Osteoblast (primary cell): ENCODE measurements around the gene DUS2. TPM values are rescaled to one million over a fixed set of nuclear protein-coding genes. Genes with fewer than 3 reads are reported as not detected.

ENCODE experiments used
- DNase-seq: peaks from one replicate; pipeline ENCODE4 v3.0.0; 2011; ENCODE audit warnings: low spot score, mixed read lengths; ENCODE audit not compliant: insufficient read length; ENCODE audit errors: missing footprints
- H2AFZ ChIP-seq: 2 replicates; pipeline ENCODE4 v1.6.0; 2011; ENCODE audit warnings: mild to moderate bottlenecking, low read length
- H3K27ac ChIP-seq: 2 replicates; pipeline ENCODE4 v1.5.1; 2011; ENCODE audit warnings: mild to moderate bottlenecking, low read depth, low read length, moderate library complexity
- H3K27me3 ChIP-seq: 2 replicates; pipeline ENCODE4 v1.6.0; 2012; ENCODE audit warnings: mild to moderate bottlenecking, control low read depth, inconsistent platforms, low read length, moderate library complexity; ENCODE audit not compliant: insufficient read depth
- H3K36me3 ChIP-seq: 2 replicates; pipeline ENCODE4 v1.5.1; 2011; ENCODE audit warnings: mild to moderate bottlenecking, low read length, control low read depth, moderate library complexity; ENCODE audit not compliant: insufficient read depth
- H3K4me1 ChIP-seq: 2 replicates; pipeline ENCODE4 v1.5.1; 2011; ENCODE audit warnings: mild to moderate bottlenecking, low read length, control low read depth, moderate library complexity; ENCODE audit not compliant: insufficient read depth
- H3K4me2 ChIP-seq: 2 replicates; pipeline ENCODE4 v1.6.0; 2011; ENCODE audit warnings: mild to moderate bottlenecking, low read length; ENCODE audit not compliant: insufficient read depth
- H3K4me3 ChIP-seq: fragments of 200-600 bp; sonication (generic); 3 replicates; pipeline ENCODE4 v1.5.1; 2012; ENCODE audit warnings: mild to moderate bottlenecking, low read length, inconsistent platforms; ENCODE audit not compliant: insufficient read depth
- H3K79me2 ChIP-seq: 2 replicates; pipeline ENCODE4 v1.6.0; 2012; ENCODE audit warnings: mild to moderate bottlenecking, low read length, control low read depth, inconsistent platforms; ENCODE audit not compliant: insufficient read depth
- H3K9me3 ChIP-seq: 2 replicates; pipeline ENCODE4 v1.5.1; 2011; ENCODE audit warnings: low read depth, low read length, control low read depth
- H4K20me1 ChIP-seq: 2 replicates; pipeline ENCODE4 v1.6.0; 2012; ENCODE audit warnings: mild to moderate bottlenecking, low read length, control low read depth; ENCODE audit not compliant: insufficient read depth
- total RNA-seq: library from RNA; depleted of rRNA; stranded (reverse); fragments of >200 nt; gene quantifications from 2 replicates; pipeline ENCODE4 v1.2.3, GENCODE V29; 2012
- TF ChIP-seq, protein P1 (sequence below): IDR thresholded peaks from 2 replicates; pipeline ENCODE4 v1.5.1; 2011; ENCODE audit warnings: mild to moderate bottlenecking, low read depth, low read length, moderate library complexity; ENCODE audit errors: extremely low read depth

The DUS2 gene
- total RNA-seq, 1 donor, result 8.7 TPM

GRCh38 chr16:68068926-68069325 is 45.8 kb downstream of the DUS2 start:
- no peak overlapping the region for H3K27ac ChIP-seq
- H3K36me3 ChIP-seq, result peaks cover 35% of the 10 kb centered on the region
- no peak overlapping the region for H2AFZ ChIP-seq

GRCh38 chr16:68069511-68070248 is 46.6 kb downstream of the DUS2 start:
- no peak for DNase-seq
- TF ChIP-seq, protein P1, sequence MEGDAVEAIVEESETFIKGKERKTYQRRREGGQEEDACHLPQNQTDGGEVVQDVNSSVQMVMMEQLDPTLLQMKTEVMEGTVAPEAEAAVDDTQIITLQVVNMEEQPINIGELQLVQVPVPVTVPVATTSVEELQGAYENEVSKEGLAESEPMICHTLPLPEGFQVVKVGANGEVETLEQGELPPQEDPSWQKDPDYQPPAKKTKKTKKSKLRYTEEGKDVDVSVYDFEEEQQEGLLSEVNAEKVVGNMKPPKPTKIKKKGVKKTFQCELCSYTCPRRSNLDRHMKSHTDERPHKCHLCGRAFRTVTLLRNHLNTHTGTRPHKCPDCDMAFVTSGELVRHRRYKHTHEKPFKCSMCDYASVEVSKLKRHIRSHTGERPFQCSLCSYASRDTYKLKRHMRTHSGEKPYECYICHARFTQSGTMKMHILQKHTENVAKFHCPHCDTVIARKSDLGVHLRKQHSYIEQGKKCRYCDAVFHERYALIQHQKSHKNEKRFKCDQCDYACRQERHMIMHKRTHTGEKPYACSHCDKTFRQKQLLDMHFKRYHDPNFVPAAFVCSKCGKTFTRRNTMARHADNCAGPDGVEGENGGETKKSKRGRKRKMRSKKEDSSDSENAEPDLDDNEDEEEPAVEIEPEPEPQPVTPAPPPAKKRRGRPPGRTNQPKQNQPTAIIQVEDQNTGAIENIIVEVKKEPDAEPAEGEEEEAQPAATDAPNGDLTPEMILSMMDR, result no peak
- peaks cover 32% of the 10 kb centered on the region for H3K4me1 ChIP-seq

More at GRCh38 chr16:68068926-68069325, 45.8 kb downstream of the DUS2 start:
- Histone ChIP-seq H4K20me1 (peaks cover 3% of the 10 kb centered on the region), H3K79me2 (no peaks in the 10 kb centered on the region), H3K4me2 (no peak overlapping the region), H3K4me1 (peaks cover 40% of the 10 kb centered on the region), H3K27me3 (no peaks in the 10 kb centered on the region), H3K4me3 (no peak overlapping the region), H3K9me3 (no peaks in the 10 kb centered on the region)
- no peak for DNase-seq
- TF ChIP-seq, protein P1, result no peak

DNA sequence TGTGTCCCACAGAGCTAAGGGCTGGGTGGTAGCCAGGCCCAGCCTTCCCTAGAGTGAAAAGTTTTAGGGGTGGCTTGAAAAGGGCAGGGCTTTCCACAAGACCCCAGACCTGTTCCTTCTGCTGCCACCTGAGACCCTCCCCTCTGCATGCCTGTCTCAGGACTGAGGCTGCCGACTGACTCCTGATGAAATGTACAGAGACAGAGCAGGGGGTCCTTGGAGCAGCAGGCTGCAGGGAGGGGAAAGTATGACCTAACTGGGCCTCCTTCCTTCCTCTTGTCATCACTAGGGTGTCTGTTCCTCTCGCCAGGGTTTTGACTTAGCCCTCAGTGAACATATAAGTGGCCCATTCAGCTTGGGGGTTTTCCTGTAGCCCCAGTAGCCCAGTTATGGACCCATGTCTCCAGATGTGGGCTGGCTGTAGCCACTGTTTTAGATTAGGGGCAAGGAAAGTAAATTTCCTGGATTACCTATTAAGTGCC is 47.2 kb downstream of the DUS2 start:
- Histone ChIP-seq H3K4me3 (no peak overlapping the region), H3K36me3 (peaks cover 40% of the 10 kb centered on the region), H3K27me3 (no peaks in the 10 kb centered on the region), H3K27ac (no peak overlapping the region), H3K79me2 (no peaks in the 10 kb centered on the region), H3K4me2 (no peak overlapping the region), H3K9me3 (no peaks in the 10 kb centered on the region), H3K4me1 (peaks cover 26% of the 10 kb centered on the region), H2AFZ (no peak overlapping the region), H4K20me1 (peaks cover 3% of the 10 kb centered on the region)
- no peak for DNase-seq
- TF ChIP-seq, protein P1, result no peak

More at GRCh38 chr16:68069511-68070248, 46.6 kb downstream of the DUS2 start:
- Histone ChIP-seq H3K9me3 (no peaks in the 10 kb centered on the region), H3K79me2 (no peaks in the 10 kb centered on the region), H2AFZ (no peak overlapping the region), H3K4me3 (no peak overlapping the region), H3K27ac (no peak overlapping the region), H3K4me2 (no peak overlapping the region), H4K20me1 (peaks cover 3% of the 10 kb centered on the region), H3K27me3 (no peaks in the 10 kb centered on the region), H3K36me3 (peaks cover 38% of the 10 kb centered on the region)

- no peak overlapping the region for H3K27ac ChIP-seq
- TF ChIP-seq, protein P1, result no peak
These were observed 47.9 kb downstream of the DUS2 start for GRCh38 chr16:68070806-68071517.

More at GRCh38 chr16:68070806-68071517, 47.9 kb downstream of the DUS2 start:
- Histone ChIP-seq H3K4me3 (no peak overlapping the region), H3K9me3 (no peaks in the 10 kb centered on the region), H2AFZ (no peak overlapping the region), H4K20me1 (peaks cover 3% of the 10 kb centered on the region), H3K4me2 (no peak overlapping the region), H3K27me3 (no peaks in the 10 kb centered on the region), H3K36me3 (peaks cover 43% of the 10 kb centered on the region), H3K4me1 (peaks cover 19% of the 10 kb centered on the region), H3K79me2 (no peaks in the 10 kb centered on the region)
- DNase-seq, result no peak
